ENCODE results near the gene CSRNP2. TPM values are rescaled to one million over a fixed set of nuclear protein-coding genes. Genes with fewer than 3 reads are reported as not detected.

CSRNP2 gene
- total and polyA plus RNA-seq, 2 experiments from 2014 or later: 23.2 to 30.5 TPM

GRCh38 chr12:51071663-51072062, 11.7 kb downstream of the CSRNP2 start:
- Histone ChIP-seq H3K79me2 (peaks cover 28% of the 10 kb centered on the region), H3K27me3 (no peaks in the 10 kb centered on the region), H3K9me2 (replicated peaks; ENCODE audit: insufficient read depth) (no peaks in the 10 kb centered on the region), H3K9me3 (ENCODE audit: low read depth) (no peaks in the 10 kb centered on the region), H3K4me2 (no peak overlapping the region), H3K36me3 (replicated peaks; ENCODE audit: insufficient read depth, low read depth) (no peaks in the 10 kb centered on the region), H3K4me3 (no peak overlapping the region), H3K4me1 (ENCODE audit: insufficient read depth) (no peaks in the 10 kb centered on the region), H3K27ac (no peak overlapping the region), H2AFZ (no peak overlapping the region), H4K20me1 (ENCODE audit: insufficient read depth, poor library complexity, severe bottlenecking) (peaks cover 2% of the 10 kb centered on the region)
- 82% methylated on average over 2 of the region's 2 CpGs for WGBS (ENCODE audit: low lambda C conversion rate, missing lambda C conversion rate)
- TF ChIP-seq EZH2 (IDR thresholded peaks at IDR 0.05; ENCODE audit: borderline replicate concordance) (no peak), CTCF (IDR thresholded peaks at IDR 0.05; ENCODE audit: poor library complexity) (no peak), EZH2phosphoT487 (IDR thresholded peaks at IDR 0.05; ENCODE audit: low read depth, severe bottlenecking, unreplicated experiment) (no peak)
- no peak for DNase-seq (ENCODE audit: low spot score)

GRCh38 chr12:51070004-51070403, 13.4 kb downstream of the CSRNP2 start:
- Histone ChIP-seq H3K27ac (peak overlapping the region; percentile 85), H2AFZ (no peak overlapping the region), H3K9me2 (replicated peaks; ENCODE audit: insufficient read depth) (no peaks in the 10 kb centered on the region), H3K79me2 (peaks cover 12% of the 10 kb centered on the region), H3K9me3 (ENCODE audit: low read depth) (no peaks in the 10 kb centered on the region), H3K4me2 (peak overlapping the region; percentile 12), H3K4me3 (no peak overlapping the region), H3K27me3 (no peaks in the 10 kb centered on the region), H4K20me1 (ENCODE audit: insufficient read depth, poor library complexity, severe bottlenecking) (no peaks in the 10 kb centered on the region), H3K36me3 (replicated peaks; ENCODE audit: insufficient read depth, low read depth) (no peaks in the 10 kb centered on the region), H3K4me1 (ENCODE audit: insufficient read depth) (no peaks in the 10 kb centered on the region)
- no peak for TF ChIP-seq CTCF (IDR thresholded peaks at IDR 0.05; ENCODE audit: poor library complexity)
- no peak for TF ChIP-seq EZH2phosphoT487 (IDR thresholded peaks at IDR 0.05; ENCODE audit: low read depth, severe bottlenecking, unreplicated experiment)
- TF ChIP-seq EZH2 (IDR thresholded peaks at IDR 0.05; ENCODE audit: borderline replicate concordance): no peak
- peak; percentile 89 for DNase-seq (ENCODE audit: low spot score)
- 61% methylated on average over 3 of the region's 3 CpGs for WGBS (ENCODE audit: low lambda C conversion rate, missing lambda C conversion rate)

- Histone ChIP-seq H2AFZ (no peak overlapping the region), H4K20me1 (ENCODE audit: insufficient read depth, poor library complexity, severe bottlenecking) (no peaks in the 10 kb centered on the region), H3K4me2 (no peak overlapping the region), H3K27me3 (no peaks in the 10 kb centered on the region), H3K9me2 (replicated peaks; ENCODE audit: insufficient read depth) (no peaks in the 10 kb centered on the region), H3K9me3 (ENCODE audit: low read depth) (no peaks in the 10 kb centered on the region), H3K79me2 (peaks cover 2% of the 10 kb centered on the region), H3K27ac (no peak overlapping the region), H3K36me3 (replicated peaks; ENCODE audit: insufficient read depth, low read depth) (no peaks in the 10 kb centered on the region), H3K4me3 (no peak overlapping the region), H3K4me1 (ENCODE audit: insufficient read depth) (no peaks in the 10 kb centered on the region)
- TF ChIP-seq CTCF (IDR thresholded peaks at IDR 0.05; ENCODE audit: poor library complexity) (no peak), EZH2phosphoT487 (IDR thresholded peaks at IDR 0.05; ENCODE audit: low read depth, severe bottlenecking, unreplicated experiment) (no peak), EZH2 (IDR thresholded peaks at IDR 0.05; ENCODE audit: borderline replicate concordance) (no peak)
- WGBS (ENCODE audit: low lambda C conversion rate, missing lambda C conversion rate): 88% methylated on average over 7 of the region's 7 CpGs
- DNase-seq (ENCODE audit: low spot score): no peak
These were observed 15.6 kb downstream of the CSRNP2 start for GRCh38 chr12:51067771-51068170.

- no peak for TF ChIP-seq EZH2phosphoT487 (IDR thresholded peaks at IDR 0.05; ENCODE audit: low read depth, severe bottlenecking, unreplicated experiment)
- TF ChIP-seq EZH2 (IDR thresholded peaks at IDR 0.05; ENCODE audit: borderline replicate concordance): no peak
- no peak for TF ChIP-seq CTCF (IDR thresholded peaks at IDR 0.05; ENCODE audit: poor library complexity)
- no peaks in the 10 kb centered on the region for H3K4me1 ChIP-seq (ENCODE audit: insufficient read depth)
- H3K9me3 ChIP-seq (ENCODE audit: low read depth): no peaks in the 10 kb centered on the region
- H3K36me3 ChIP-seq (replicated peaks; ENCODE audit: insufficient read depth, low read depth): no peaks in the 10 kb centered on the region
- WGBS (ENCODE audit: low lambda C conversion rate, missing lambda C conversion rate): 80% methylated on average over 4 of the region's 4 CpGs
- no peak overlapping the region for H3K4me3 ChIP-seq
- no peaks in the 10 kb centered on the region for H3K9me2 ChIP-seq (replicated peaks; ENCODE audit: insufficient read depth)
- no peak overlapping the region for H2AFZ ChIP-seq
- H4K20me1 ChIP-seq (ENCODE audit: insufficient read depth, poor library complexity, severe bottlenecking): no peaks in the 10 kb centered on the region
- H3K79me2 ChIP-seq: peaks cover 2% of the 10 kb centered on the region
- H3K4me2 ChIP-seq: no peak overlapping the region
- no peaks in the 10 kb centered on the region for H3K27me3 ChIP-seq
- DNase-seq (ENCODE audit: low spot score): no peak
- no peak overlapping the region for H3K27ac ChIP-seq
These were observed 16.2 kb downstream of the CSRNP2 start for GRCh38 chr12:51067229-51067628.

Measured in hepatocyte (in vitro differentiated cells).